Heart right ventricle (tissue), 16 donors: Measurements from ENCODE around the gene ZFAND2A. TPM values are rescaled to one million over a fixed set of nuclear protein-coding genes. Genes with fewer than 3 reads are reported as not detected.
A peak's percentile ranks its signal among the peaks of the same experiment; 100 is the strongest.

Experiments
- ATAC-seq, 8 donors: fragments of 200-7000 bp; cut with Tn5 transposase; one replicate each; pipeline ENCODE4 v1.9.1; 2020; ENCODE audit warnings: mild to moderate bottlenecking in 8 of 8, moderate library complexity in 8 of 8, moderate number of reproducible peaks in 1 of 8
- DNase-seq, 2 donors: peaks; one replicate each; pipeline ENCODE4 v3.0.0-alpha.2; 2020
- H3K27ac ChIP-seq, 10 donors: fragments of 200-600 bp; sonication (generic) in 2 of 10; one replicate each; pipeline versions ENCODE4 v1.5.0 to v1.8.0; 2020 to 2022; ENCODE audit warnings: mild to moderate bottlenecking in 3 of 10
- H3K27me3 ChIP-seq, 7 donors: fragments of 200-600 bp; one replicate each; pipeline ENCODE4 v1.8.0; 2021 to 2022; ENCODE audit warnings: mild to moderate bottlenecking in 2 of 7
- H3K36me3 ChIP-seq, 9 donors: fragments of 200-600 bp; sonication (generic) in 1 of 9; one replicate each; pipeline versions ENCODE4 v1.5.0 to v1.8.0; 2020 to 2022; ENCODE audit warnings: mild to moderate bottlenecking in 2 of 9
- H3K4me1 ChIP-seq, 9 donors: fragments of 200-600 bp; sonication (generic) in 1 of 9; one replicate each; pipeline versions ENCODE4 v1.5.0 to v1.8.0; 2020 to 2022; ENCODE audit warnings: mild to moderate bottlenecking in 4 of 9
- H3K4me3 ChIP-seq, 10 donors: fragments of 200-600 bp; sonication (generic) in 2 of 10; one replicate each; pipeline versions ENCODE4 v1.5.0 to v1.8.0; 2020 to 2022; ENCODE audit warnings: mild to moderate bottlenecking in 7 of 10, moderate library complexity in 2 of 10
- H3K9me3 ChIP-seq, 11 donors: fragments of 200-600 bp in 10 of 11; sonication (generic) in 2 of 11; one replicate each; pipeline versions ENCODE4 v1.5.0 to v1.8.0; 2013 to 2022; ENCODE audit warnings: mild to moderate bottlenecking in 2 of 11, control low read depth in 1 of 11, moderate library complexity in 1 of 11
- CTCF ChIP-seq, 9 donors: fragments of 200-600 bp; sonication (generic) in 2 of 9; IDR thresholded peaks; one replicate each; pipeline versions ENCODE4 v1.5.0 to v1.8.0; 2021 to 2022; ENCODE audit warnings: antibody characterized with exemption in 9 of 9, mild to moderate bottlenecking in 5 of 9, moderate library complexity in 1 of 9
- WGBS, 2 donors: extraction: QIAGEN DNeasy Blood & Tissue Kit; methylation state at CpG; one replicate each; pipeline ENCODE4 v1.1.7; 2013; ENCODE audit warnings: inconsistent platforms in 1 of 2; 5-methylcytosine and 5-hydroxymethylcytosine counted together
- intact Hi-C, 10 donors: fragments of 100-400 bp; cut with DNase I; formaldehyde crosslinking; loops; one replicate each; pipeline versions ENCODE4 v1.11.1 to v1.14.2; 2022
- polyA plus RNA-seq, 2 donors: library from polyadenylated mRNA; stranded (reverse); fragments of 200-250 nt; gene quantifications; one replicate each; pipeline ENCODE4 v1.2.3, GENCODE V29; 2013
- total RNA-seq, 10 donors: library from RNA; stranded (reverse); fragmentation: NEBNext Ultra II Directional in 3 of 10; extraction: Animal tissue kit (Norgen Biotek cat#: 25700) in 3 of 10; gene quantifications; one replicate each; pipeline versions ENCODE4 v1.2.1 to v1.2.4, GENCODE V29; 2021 to 2023
- donor health status: Arrhythmogenic right ventricular cardiomyopathy.
- donor health status: ischemic (EF 13 %, LVEDD 7.1; RV severe dilation, severe dysfunction).
- donor health status: healthy with polysubstance abuse.
- donor health status: DM: no; HTN: yes; CAD: no.
- donor health status: DM: no; HTN: no; CAD: no.
- donor health status: ischemic (EF 25% LVEDD 6.9; RV normal size, moderate dysfunction).
- donor health status: ischemic (EF 25% LVEDD 5.7; RV mildly dilated, moderate dysfunction).
- donor health status: healthy.
- donor health status: DM: yes; HTN: yes; CAD: no.
- donor health status: Ischemic cardiomyopathy.
- donor health status: ischemic (EF 35%, LVEDD 5.7; RV mildly dilated, moderate dysfunction).
- donor health status: nonischemic (EF 11% LVEDD 7.7; RV severe dilation, severe dysfunction).
- donor health status: DM: yes; HTN: yes; CAD: no.
- donor health status: PGD.
- donor health status: ischemic (EF 29% LVEDD 5.4; RV normal size, mild dysfunction).
- donor health status: nonischemic (EF 23%, LVEDD 6.1; RV moderate dilation, normal function).

ZFAND2A gene
- total and polyA plus RNA-seq, 12 donors, result 4.4 to 32.6 (median 9.4) TPM

DNA sequence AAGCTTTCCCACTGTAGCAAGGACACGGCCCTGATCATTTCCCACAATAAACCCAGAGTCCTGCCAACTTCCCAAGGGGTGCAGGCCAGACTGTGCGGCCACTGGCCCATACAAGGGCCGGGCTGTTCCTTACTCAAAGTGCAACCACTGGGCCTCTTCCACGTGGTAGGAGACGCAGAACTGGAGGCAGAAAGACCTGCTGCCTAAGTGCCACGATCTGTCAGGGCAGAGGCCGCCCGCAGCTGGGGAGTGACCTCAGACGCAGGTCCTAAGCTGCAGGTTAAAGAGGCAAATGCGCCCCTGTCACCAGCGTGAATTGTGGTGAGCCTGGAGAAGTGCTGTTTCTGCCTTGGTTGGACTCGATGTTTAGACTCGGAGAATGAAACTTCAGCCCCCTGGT, 45.9 kb downstream of the ZFAND2A start:
- no peak for TF ChIP-seq CTCF (IDR thresholded peaks at IDR 0.05)
- Histone ChIP-seq H3K27me3 (no peaks in the 10 kb centered on the region), H3K9me3 (no peaks in the 10 kb centered on the region), H3K4me1 (peaks cover 0 to 13% (median 0%) of the 10 kb centered on the region in 9 donors), H3K27ac (no peak overlapping the region), H3K36me3 (no peaks in the 10 kb centered on the region), H3K4me3 (no peak overlapping the region)
- WGBS, 2 donors, result 89 to 91% methylated on average over 13 of the region's 13 CpGs
- no peak for ATAC-seq
- no peak for DNase-seq
- intact Hi-C loops, result no loop called here

DNA sequence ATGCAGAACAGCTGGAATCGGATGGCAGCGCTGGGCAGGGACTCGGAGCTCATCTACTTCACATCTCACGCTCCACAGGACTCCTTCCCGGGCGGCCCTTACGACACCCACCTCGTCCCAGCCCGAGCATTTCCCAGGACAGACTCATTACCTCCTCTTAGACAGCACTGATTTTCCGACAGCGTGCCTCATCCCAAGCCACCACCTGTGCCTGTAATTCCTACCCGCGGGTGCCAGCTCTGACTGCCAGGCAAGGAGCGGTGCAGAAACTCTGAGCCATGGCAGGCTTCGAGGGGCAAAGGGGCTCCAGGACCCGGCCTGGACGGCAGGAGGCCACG, 46.5 kb downstream of the ZFAND2A start:
- H3K27me3 ChIP-seq, result no peaks in the 10 kb centered on the region
- no peak for DNase-seq
- ATAC-seq, result no peak
- H3K4me3 ChIP-seq, result no peak overlapping the region
- 88 to 90% methylated on average over 18 of the region's 18 CpGs for WGBS, 2 donors
- H3K36me3 ChIP-seq, result no peaks in the 10 kb centered on the region
- intact Hi-C loops, result no loop called here
- H3K4me1 ChIP-seq, result peaks cover 0 to 13% (median 0%) of the 10 kb centered on the region in 9 donors
- H3K9me3 ChIP-seq, result no peaks in the 10 kb centered on the region
- TF ChIP-seq CTCF (IDR thresholded peaks at IDR 0.05), result no peak
- no peak overlapping the region for H3K27ac ChIP-seq

DNA sequence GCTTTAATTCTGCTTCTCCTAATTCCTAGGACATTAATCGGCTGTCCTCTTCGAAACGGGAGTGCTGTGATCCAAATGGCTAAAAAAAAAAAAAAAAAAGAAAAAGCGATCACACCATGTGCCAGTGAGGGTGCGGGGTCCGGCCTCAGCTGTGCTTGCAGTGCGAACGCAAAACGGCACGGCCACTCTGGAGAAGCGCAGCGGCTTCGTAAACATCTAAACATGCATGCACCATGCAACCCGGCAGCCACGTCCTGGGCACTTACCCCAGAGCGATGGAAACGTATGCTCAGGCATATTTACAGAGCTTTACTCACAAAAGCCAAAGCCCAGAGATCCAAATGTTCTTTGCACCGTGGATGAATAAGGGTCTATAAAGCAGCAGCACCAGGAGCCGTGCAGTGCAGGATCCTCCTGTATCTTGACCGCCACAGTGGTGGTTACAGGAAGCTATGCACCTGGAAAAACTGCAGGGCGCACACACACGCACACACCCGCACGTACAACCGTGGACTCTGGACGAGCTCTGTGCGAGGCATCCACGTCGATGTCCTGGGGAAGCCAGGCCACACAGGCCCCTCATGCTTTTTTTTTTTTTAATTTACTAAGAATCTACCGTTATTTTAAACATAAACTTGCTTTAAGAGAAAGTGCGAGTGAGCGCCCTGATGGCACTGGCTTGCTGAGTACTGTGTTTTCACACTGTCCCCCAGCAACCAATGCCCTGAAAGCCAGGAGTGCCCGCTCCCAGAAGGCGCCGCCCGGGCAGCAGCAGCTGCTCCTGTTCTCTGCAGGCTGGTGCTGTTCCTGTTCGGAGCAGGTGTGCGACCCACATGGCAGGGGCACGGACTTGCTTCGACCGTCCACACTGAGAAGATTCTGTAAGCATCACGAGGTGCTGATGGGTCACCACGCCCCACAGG, 47.1 kb downstream of the ZFAND2A start:
- WGBS, 2 donors, result 91 to 93% methylated on average over 43 of the region's 43 CpGs
- H3K9me3 ChIP-seq, result no peaks in the 10 kb centered on the region
- ATAC-seq, result peak in 1 of 8 donors; percentile 35

DNA sequence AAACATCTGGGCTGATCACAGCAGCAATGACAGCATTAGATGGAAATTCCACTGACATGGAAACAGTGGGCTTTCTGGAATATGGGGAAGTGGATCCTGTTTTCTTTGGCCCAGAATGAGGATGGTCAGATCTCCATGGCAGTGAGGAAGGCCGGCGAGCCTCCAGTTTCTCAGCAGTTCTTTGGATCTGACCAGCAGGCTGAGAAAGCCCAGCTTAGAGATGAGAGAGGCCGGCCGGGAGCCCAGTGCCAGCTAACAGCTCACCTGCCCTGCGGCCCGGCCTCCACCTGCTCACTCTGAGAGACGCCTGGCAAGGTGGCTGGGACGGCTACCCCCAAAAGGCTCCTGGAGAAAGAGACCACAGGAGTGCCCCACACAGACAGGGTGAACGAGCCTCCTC, 47.9 kb downstream of the ZFAND2A start:
- Histone ChIP-seq H3K4me3 (no peak overlapping the region), H3K36me3 (no peaks in the 10 kb centered on the region), H3K27me3 (no peaks in the 10 kb centered on the region), H3K9me3 (no peaks in the 10 kb centered on the region), H3K27ac (peak overlapping the region in 1 of 10 donors; percentile 24), H3K4me1 (peaks cover 0 to 16% (median 0%) of the 10 kb centered on the region in 9 donors)
- ATAC-seq (peak in 4 of 8 donors; percentile 32 to 66 (median 57)), DNase-seq (no peak)
- WGBS, 2 donors, result 66 to 76% methylated on average over 9 of the region's 9 CpGs
- no peak for TF ChIP-seq CTCF (IDR thresholded peaks at IDR 0.05)
- intact Hi-C loops, result no loop called here

More for the DNA sequence above, 47.1 kb downstream of the ZFAND2A start:
- intact Hi-C loops, result no loop called here
- peaks cover 0 to 13% (median 0%) of the 10 kb centered on the region in 9 donors for H3K4me1 ChIP-seq
- no peak overlapping the region for H3K27ac ChIP-seq
- H3K27me3 ChIP-seq, result no peaks in the 10 kb centered on the region
- TF ChIP-seq CTCF (IDR thresholded peaks at IDR 0.05), result no peak
- no peak for DNase-seq
- no peak overlapping the region for H3K4me3 ChIP-seq
- no peaks in the 10 kb centered on the region for H3K36me3 ChIP-seq
